Cerebellar cortex (tissue), 1 donor: ENCODE measurements around the gene MREG.

Experiments used
- DNase-seq: peaks from one replicate; pipeline ENCODE4 v3.0.0-alpha.2; 2015; ENCODE audit warnings: low spot score

The MREG gene

DNA sequence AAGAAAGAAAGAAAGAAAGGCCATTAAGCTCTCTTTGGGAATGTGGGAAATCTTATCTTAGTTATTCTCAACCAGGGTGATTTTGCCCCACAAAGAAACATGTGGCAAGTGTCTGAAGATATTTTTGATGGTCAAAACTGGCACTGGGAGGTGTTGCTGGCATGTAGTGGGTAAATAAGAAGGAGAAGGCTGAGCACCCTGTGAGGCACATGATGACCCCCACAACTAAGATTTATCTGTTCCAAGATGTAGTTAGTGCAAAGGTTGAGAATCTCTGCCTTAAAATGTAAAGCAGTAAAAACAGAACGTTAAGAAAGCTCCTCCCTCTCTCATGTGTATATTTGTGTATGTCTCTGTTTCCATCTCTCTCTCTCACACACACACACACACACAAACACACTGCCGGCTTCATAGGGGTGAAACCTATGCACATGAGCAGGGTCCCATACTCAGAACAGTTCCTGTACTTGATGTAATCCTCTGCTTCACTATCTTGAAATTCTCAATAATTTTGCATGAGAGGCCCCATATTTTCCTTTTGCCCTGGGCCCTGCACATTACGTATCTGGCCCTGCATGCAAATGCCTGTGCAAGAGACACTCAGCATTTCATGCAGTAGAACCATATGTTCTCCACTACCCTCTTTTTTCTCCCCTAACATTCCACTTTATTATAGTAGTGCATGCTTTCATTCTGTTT, 94.3 kb downstream of the MREG start:
- no peak for DNase-seq

- no peak for DNase-seq
These were observed 95.3 kb downstream of the MREG start for GRCh38 chr2:215917953-215918620.

- DNase-seq = no peak
These were observed 97.9 kb downstream of the MREG start for GRCh38 chr2:215915441-215915840.

- no peak for DNase-seq
These were observed 98.6 kb downstream of the MREG start for GRCh38 chr2:215914777-215915165.

DNA sequence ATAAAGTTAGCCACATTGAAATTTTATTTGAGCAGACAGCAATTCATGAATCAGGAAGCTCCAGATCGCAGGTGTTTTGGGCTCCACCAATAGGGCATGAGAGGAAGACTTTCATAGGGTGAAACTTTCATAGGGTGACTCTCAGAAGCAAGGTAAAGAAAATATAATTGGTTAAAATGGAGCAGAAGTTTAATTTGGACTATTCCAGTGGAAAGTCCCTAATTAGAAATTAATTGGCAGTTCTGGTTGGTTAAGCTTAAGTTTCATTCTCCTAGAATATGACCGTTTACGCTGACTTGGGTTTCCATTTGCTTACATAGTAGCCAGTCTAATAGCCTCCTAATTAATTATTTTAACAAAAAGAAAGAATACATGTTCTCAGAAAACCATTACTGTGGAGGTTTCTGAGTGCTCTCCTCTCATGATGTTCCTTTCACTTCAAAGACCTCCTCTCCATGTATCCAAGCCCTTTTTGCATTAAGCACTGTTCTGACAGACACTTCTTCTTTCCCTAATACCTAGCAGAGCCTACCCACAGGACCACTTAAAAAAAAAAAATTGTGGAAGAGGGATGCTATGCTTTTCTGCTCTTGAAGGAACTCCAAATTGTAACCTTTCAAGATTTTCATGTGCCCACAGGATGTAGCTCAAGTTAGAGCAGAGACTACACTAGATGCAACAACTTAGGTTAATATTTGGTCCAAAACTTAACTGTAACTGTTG, 99.1 kb downstream of the MREG start:
- no peak for DNase-seq

DNA sequence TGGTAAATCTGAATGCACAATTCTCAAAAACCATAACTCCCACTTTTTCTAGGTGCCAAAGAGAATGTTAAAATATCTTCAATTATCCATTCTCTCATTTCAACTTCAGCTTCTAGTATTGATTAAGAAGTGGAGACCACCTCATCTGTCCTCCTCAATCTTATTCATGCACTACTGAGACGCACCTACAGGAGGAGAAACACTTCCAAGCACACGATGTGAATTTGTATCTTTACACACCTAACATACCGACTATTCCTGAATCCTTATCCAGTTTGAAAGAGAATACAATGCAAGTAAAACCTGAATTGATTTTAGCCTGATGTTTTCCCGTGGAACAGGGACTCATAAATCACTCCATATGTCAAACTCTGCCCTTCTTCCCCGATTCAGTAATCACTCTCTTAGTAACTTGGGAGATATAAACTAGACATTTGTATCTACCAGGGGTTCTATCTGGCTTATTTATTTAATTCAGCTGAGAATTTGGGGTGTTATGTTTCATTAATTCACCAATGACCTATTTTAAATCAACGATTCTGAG, 101.0 kb downstream of the MREG start:
- DNase-seq = no peak

DNA sequence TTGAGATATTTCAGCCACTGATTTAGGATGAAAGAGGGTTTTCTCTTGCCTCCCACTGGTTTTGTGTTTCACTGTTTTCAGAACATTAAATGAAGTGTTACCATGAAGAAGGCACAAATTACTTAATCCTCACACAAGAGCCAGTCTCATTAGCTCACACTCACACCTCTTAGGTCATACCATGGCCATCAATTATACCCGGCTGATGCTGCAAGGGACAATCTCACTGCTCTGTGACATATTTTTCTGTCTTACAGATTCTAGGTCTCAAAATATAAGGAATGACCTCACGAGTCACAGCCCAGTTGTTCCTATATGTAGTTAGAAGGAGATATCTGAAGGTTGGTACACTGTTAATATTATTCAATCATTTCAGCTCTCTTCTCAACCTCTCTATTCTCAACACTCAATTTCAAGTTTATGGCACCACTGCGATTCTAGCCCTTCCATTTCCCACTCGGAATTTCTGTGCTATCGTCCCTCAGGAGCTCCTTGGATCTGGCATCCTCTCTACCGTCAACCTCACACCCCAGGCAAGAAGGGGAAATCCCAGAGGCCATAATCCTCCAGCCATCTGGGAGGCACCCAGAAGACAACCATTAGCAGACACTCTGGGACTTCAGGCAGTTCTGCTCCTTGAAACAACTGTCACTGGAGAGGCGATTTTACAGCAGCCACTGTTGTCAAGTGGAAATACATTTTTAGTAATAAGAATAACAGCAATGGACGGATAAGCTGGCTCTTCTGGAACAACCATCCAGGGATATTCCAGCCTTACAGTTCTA, 101.9 kb downstream of the MREG start:
- no peak for DNase-seq

GRCh38 chr2:215910180-215910579, 103.2 kb downstream of the MREG start:
- DNase-seq = no peak

GRCh38 chr2:215907147-215907546, 106.2 kb downstream of the MREG start:
- DNase-seq = no peak

- DNase-seq = no peak
These were observed 106.9 kb downstream of the MREG start for GRCh38 chr2:215906458-215906857.

DNA sequence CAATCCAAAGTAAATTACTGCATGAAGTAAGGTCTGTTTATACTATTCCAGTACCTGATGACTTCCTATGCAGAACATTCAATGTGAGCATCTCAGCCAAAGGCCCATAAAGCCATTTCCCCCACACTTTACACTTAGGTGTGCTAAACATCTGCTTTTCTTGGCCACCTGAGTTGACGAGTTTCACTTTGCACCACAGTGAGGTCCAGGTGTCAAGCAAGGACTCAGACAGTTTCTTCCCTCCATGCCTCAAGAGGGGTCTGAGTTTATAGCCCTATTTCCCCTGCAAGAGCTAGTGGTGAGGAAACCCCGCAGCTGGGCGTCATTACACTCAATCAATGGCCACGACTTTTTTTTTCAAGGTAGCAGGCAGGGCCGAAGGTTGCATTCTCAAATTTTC, 107.7 kb downstream of the MREG start:
- no peak for DNase-seq

DNA sequence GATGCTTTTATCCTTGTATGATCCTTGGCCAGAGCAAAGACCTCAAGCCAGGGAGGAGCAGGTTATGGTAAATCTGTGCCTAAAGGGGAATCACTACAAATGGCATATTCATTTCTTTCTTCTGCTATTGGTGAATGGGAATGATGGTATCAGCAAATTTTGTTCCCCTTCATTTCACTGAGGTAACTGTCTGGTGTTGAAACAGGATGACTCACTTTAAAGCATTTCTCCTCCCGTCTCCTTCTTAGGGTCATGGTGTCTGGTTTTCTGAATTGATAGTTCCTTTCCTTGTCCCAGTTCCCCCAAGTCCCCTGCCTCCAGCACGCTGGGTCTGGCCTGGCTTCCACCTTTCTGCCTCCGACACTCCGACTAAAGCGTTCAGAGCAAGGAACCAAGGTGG, 109.2 kb downstream of the MREG start:
- DNase-seq = no peak

DNA sequence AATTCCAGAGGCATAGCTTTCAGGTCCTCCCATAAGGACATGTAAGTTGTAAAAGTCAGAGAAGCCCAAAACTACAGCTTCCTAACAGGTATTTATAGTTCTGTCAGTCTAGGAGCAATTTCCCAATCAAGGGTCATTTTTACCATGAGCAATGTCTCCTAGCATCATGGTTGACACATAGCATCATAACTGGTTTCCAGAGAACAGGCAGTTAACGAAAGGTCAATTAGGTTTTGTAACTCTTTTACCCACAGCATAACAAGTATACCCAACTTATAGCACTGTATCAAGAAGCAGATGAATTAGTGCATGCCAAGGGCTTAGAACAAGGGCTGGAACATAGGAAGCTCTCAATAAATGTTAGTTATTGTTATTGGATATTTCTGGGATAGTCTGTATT, 110.1 kb downstream of the MREG start:
- no peak for DNase-seq

DNA sequence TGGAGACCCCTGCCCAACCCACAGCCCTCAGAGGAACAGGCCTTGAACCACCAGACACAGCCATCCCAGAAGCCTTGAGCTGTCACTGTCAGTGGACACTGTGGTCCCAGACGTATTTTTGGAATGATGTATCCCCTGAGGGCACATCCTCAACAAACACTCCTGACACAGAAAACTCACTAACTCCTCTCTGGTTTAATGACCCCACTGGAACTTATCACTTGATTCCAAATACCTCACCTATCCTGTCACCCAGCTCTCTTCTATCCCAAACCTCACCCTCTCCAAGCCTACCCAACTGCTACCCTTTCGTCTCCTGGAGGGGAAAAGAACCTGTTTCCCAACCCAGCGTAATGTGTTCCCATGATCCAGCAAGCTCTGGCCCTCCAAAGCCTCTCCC, 111.6 kb downstream of the MREG start:
- DNase-seq = no peak

GRCh38 chr2:215900843-215901242, 112.5 kb downstream of the MREG start:
- no peak for DNase-seq

GRCh38 chr2:215900203-215900611, 113.1 kb downstream of the MREG start:
- DNase-seq = no peak

- no peak for DNase-seq
These were observed 113.9 kb downstream of the MREG start for GRCh38 chr2:215899141-215900074.

DNA sequence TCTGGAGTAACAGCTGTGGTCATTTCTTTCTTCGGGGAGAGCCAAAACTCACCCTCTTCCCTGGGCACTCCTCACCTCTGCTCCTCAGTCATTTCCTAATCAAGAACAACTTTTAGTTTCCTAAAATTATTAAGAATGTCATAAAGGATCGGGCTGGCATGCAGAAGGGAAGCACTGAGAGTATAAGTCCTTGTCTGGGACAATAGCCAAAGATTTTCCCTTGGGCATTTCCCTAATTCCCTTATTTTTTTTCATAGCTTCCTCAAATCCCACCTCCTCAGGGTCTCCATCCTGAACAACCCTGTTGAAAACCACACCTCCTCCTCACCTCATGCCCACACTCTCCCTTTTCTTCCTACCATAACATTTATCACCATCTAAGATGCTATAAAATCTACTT, 115.0 kb downstream of the MREG start:
- no peak for DNase-seq

DNA sequence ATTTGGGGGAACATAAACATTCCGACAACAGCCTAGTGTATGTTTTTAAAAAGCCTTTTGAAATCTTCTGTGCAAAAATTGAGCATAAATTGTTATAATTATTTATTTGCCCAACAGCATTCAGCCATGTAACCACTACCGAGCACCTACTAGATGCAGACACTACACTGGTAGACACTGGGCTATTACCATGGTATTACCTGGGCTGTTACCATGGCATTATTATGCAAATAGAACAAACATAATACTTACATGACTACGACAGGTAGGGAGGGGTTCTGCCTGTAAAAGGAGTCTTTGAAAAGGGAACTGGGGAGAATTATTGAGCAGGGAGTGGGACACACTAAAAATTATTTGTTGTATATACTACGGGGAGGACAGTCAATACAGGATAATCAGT, 116.4 kb downstream of the MREG start:
- DNase-seq = no peak

DNA sequence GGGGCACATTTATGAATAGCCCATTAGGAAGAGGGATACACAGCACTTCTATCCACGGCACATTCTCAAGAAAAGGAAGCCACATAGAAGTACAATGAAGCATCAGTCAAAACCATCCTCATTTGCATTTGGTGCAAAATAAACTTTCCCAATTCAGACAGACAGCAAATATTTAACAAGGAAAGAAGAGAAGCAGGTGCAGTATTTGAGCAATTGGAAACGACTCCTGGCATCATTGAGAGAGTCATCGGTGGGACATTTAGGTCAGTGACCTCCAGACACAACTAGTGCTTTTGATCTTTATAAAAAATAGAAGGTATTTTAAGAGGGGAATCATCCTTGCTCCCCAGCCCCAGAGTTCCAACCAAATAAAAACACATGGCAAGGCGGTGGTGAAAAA, 118.0 kb downstream of the MREG start:
- DNase-seq = no peak
